GM19023 (cell line): ENCODE results near the gene CLECL1.
"Not testable (repeated sequence)": the region's sequence is repeated elsewhere in the genome, so short reads cannot be mapped to it uniquely, and the experiment has no call there.

ENCODE experiments used
- ATAC-seq: cut with Tn5 transposase; IDR thresholded peaks from one replicate; pipeline ENCODE4 v1.9.1; 2021; ENCODE audit warnings: mild to moderate bottlenecking, moderate library complexity; ENCODE audit not compliant: unreplicated experiment

CLECL1 gene

DNA sequence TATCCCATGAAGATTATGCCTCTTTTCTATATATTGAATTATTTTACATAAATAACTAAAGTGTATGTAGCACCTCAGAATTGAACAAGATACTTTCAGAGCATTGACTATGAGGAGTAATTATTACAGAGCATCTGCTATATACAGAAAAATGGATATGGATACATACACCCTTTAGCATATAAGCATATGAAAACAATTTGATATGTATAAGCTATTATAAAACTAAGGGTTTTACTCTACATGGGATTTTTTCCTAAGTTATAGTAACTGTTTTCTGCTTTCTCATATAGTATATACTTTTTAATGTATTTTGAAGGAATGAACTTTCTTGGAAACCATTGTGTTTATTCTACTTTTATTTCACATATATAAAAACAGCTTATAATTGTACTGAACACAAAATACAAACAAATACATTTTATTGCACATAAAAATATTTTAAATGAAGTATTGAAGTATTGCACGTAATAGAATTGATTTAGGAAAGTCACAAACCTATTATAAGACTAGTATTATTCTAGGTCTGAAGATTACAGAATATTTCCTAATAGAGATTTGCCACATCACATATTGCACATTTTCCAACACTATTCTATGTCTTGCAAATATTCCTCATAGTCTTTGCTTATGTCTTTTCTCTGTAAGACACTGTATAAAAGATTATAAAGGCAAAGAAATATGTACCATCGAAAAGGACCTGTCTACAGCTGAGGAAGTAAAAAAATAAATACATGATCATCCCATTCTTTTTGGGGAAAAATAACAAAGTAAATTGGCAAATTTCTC is 19.4 kb upstream of the CLECL1 start:
- no peak for ATAC-seq

DNA sequence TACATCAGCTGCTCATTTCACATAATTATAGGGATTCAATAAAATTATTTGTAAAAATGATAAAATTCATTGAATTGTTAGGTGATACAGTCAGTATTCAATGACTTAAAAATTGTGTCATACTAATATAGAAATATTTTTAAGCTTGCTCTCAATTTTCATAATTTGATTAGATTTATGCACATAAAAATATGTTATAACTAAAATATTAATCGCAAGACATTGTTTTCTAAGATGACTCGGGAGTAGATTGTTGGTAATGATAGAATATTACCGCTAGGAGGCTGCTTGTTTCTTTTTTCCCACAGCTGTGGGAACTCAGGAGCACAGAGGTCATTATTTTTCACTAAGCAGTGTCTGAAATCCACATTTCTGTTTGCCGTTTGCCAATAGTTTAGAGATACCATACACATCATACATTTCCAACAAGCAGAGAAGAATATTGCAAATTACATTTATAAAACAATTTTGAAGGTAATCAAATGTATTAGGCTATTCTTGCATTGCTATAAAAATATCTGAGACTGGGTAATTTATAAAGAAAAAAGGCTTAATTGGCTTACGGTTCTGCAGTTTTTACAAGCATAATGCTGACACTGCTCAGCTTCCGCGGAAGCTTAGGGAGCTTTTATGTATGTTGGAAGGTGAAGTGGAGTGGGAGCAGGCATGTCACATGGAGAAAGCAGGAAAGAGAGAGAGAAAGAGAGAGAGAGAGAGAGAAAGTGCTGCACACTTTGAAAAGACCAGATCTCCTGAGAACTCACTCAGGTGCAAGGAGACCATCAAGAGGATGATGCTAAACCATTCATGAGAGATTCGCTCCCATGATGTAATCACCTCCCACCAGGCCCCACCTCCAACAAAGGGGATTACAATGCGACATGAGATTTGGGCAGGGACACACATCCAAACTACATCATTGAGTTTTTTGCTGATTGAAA is 18.6 kb upstream of the CLECL1 start:
- no peak for ATAC-seq

GRCh38 chr12:9750276-9751203 is 17.6 kb upstream of the CLECL1 start:
- peak; percentile 67 for ATAC-seq

DNA sequence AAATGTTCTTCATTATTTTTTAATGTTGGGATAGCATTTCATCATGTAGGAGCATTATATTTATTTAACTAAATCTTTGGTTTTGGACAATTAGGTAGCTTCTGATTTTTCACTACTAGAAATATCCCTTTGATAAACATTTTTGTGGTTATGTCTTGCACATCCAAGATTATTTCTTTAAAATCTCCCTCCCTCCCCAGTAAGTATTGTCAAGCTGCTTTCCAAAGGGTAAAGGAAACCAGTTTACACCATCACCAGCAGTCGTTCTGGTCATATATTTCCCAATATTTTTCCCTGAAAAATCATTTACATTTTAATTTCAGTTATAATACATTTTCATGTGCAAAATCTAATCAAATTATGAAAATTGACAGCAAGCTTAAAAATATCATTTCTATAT is 16.7 kb upstream of the CLECL1 start:
- ATAC-seq: no peak

DNA sequence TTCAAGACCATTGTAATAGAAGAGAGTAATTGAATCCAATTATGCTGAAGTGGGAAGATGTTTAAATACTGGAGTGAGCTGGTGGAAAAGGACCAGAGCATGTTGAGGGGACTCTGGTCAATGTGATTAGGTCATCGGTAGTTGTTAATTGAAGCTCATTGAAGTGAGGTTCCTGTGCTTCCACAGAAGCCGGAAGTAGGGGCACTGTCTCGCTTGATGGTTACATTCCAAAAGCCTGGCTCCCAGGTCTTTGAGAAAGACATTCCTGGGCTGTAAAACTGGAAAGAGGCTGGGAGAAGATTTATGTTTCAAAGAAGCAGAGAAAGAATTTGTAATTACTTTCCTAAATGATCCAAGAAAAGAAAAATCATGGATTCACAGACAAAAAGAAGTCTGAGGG is 12.3 kb upstream of the CLECL1 start:
- no peak for ATAC-seq

GRCh38 chr12:9742661-9743060 is 9.8 kb upstream of the CLECL1 start:
- no peak for ATAC-seq

DNA sequence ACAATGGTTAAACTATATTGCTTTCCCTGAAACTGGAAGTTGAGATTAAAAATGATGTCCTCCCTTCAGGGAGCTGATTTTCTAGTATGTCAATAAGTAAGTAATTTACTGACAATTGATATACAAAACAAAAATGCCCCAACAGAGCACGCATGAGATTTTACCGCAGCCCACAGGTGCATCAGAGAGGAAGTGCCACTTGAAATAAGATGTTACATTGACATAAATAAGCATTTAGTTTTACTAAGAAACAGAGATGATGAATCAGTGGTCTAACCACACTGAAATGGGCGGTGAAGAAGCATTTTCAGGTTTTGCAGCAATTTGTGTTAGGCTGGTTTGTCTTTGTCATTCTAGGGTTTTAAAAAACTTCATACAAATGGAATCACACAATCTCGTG is 8.8 kb upstream of the CLECL1 start:
- peak; percentile 75 for ATAC-seq

DNA sequence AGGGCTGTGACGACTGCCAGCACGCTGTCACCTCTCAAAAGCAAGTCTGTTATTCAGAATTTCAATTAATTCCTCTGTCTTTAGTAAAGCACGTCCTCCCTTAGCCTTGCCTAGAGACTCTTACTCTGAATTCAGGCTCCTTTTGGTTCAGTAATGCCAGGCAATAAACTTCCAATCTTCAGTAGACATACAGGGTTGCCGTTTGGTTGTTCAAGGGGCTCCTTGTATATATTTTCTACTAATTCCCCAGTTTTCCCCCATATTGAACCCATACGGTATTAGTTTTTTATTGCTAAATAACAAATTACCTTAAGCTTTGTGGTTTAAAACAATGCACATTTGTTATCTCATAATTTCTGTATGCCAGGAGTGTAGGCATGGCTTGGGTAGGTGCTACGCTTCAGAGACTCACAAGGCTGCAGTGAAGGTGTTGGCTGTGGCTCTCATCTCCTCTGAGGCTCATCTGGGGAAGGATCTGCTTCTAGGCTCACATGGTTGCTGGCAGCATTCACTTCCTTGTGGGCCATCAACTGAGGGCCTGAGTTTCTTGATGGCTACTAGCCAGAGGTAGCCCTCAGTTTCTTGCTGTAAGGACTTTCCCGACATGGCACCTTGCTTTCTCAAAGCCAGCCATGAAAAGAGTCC is 7.3 kb upstream of the CLECL1 start:
- no peak for ATAC-seq

GRCh38 chr12:9739404-9740105 is 6.7 kb upstream of the CLECL1 start:
- ATAC-seq: not testable (repeated sequence)

DNA sequence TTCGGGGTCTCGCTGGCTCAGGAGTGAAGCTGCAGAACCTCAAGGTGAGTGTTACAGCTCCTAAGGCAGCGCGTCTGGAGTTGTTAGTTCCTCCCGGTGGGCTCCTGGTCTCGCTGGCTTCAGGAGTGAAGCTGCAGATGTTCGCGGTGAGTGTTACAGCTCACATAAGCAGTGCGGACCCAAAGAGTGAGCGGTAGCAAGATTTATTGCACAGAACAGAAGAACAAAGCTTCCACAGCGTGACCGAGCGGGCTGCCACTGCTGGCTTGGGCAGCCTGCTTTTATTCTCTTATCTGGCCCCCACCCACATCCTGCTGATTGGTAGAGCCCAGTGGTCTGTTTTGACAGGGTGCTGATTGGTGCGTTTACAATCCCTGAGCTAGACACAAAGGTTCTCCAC is 6.0 kb upstream of the CLECL1 start:
- ATAC-seq: not testable (repeated sequence)

DNA sequence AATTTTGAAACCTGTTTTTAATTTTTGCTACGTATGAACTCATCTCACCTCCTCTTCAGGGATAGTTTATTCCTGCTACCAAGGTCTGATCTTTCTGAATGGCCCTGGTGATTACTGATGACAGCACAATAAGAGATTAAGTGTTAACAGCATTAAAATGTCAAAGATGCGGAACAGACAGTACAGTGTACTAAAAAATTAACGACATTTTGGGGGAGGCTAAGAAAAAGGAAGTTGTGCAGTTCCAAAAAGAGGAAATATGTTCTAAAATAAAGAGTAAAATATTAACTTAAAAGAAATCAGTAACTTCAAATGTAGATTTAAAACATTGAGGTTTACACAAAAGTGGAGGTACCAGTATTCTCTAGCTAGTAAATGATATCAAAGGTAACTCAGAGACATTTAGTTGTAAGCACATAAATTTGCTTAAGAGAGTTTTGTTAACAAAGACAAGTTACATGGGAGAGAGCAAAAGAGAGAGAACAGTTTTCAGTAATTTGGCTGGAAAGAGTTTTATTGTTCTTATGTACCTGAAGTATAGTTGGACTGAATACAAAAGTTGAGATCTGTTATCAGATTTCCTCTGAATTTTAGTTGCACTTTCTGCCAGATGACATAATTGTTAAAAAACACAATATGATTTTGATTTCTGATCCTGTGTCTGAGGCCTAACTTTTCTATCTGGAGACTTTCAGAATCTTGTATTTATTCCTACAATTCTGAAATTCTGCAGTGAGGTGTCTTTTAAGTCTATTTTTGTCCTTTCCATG is 4.2 kb upstream of the CLECL1 start:
- ATAC-seq: no peak

DNA sequence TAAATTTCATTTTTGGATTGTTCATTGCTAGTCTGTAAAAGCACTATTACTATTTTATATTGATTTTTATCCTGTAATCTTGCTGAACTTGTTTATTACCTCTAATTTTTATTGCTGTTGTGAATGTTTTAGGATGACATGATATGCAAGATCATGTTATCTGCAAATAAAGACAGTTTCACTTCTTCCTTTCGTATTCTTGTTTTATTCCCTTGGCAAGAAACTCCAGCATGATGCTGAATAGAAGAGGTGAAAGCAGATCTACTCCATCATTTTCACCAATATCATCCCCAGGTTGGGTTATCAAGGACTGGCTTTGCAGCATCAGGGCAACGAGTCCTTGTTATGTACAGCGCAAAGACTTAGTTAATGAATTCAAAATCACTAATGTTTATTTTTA is 2.7 kb upstream of the CLECL1 start:
- ATAC-seq: no peak

DNA sequence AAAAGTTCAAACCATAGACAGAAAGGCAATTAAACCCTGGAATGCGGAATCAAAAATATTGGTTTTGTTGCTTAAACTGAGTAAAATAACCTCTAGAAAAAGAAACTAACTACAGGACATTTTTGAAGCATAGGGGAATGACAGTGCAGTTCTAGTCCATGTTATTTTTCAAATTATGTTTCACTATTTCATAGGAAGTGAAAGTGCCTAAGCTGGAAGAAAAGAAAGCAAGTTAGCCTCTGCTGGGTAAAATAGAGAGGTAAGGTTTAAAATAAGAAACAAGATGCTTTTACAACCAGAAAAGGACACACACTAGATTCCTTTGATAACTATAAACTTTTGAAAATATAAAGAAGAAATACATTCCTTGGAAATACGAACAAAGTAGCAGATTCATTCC is 1.1 kb downstream of the CLECL1 start:
- ATAC-seq: peak; percentile 42

- no peak for ATAC-seq
These were observed 1.5 kb downstream of the CLECL1 start for GRCh38 chr12:9731393-9731792.

GRCh38 chr12:9730591-9730990 is 2.3 kb downstream of the CLECL1 start:
- ATAC-seq: no peak

GRCh38 chr12:9730011-9730410 is 2.9 kb downstream of the CLECL1 start:
- ATAC-seq: no peak

GRCh38 chr12:9729082-9729481 is 3.8 kb downstream of the CLECL1 start:
- no peak for ATAC-seq

- no peak for ATAC-seq
These were observed 5.1 kb downstream of the CLECL1 start for GRCh38 chr12:9727813-9728212.

- no peak for ATAC-seq
These were observed 7.6 kb downstream of the CLECL1 start for GRCh38 chr12:9725213-9725870.
